ENCODE results near the gene SLIT1.
A peak's percentile ranks its signal among the peaks of the same experiment; 100 is the strongest.

SLIT1 gene

GRCh38 chr10:97060441-97061084, 125.2 kb downstream of the SLIT1 start:
- no peak for ATAC-seq
- no peak for TF ChIP-seq BACH2 (CRISPR knock-in tag; IDR thresholded peaks at IDR 0.05; ENCODE audit: borderline replicate concordance)
- TF ChIP-seq ZFP3 (CRISPR knock-in tag; IDR thresholded peaks at IDR 0.05): no peak
- no peak for TF ChIP-seq SNAI2 (CRISPR knock-in tag; IDR thresholded peaks at IDR 0.05)
- TF ChIP-seq PATZ1 (CRISPR knock-in tag; IDR thresholded peaks at IDR 0.05; ENCODE audit: borderline replicate concordance): no peak
- TF ChIP-seq ZNF70 (CRISPR knock-in tag; IDR thresholded peaks at IDR 0.05): no peak
- no peak for TF ChIP-seq GLIS3 (CRISPR knock-in tag; IDR thresholded peaks at IDR 0.05)
- TF ChIP-seq CSDC2 (CRISPR knock-in tag; IDR thresholded peaks at IDR 0.05): no peak
- TF ChIP-seq OSR1 (CRISPR knock-in tag; IDR thresholded peaks at IDR 0.05): no peak
- TF ChIP-seq ZNF565 (CRISPR knock-in tag; conservative IDR thresholded peaks at IDR 0.05; ENCODE audit: low read depth): no peak
- no peak for TF ChIP-seq ISL1 (CRISPR knock-in tag; IDR thresholded peaks at IDR 0.05)
- TF ChIP-seq ZNF8 (CRISPR knock-in tag; IDR thresholded peaks at IDR 0.05): no peak
- no peak for TF ChIP-seq TCF4 (CRISPR knock-in tag; IDR thresholded peaks at IDR 0.05; ENCODE audit: borderline replicate concordance)
- TF ChIP-seq POU6F1 (CRISPR knock-in tag; IDR thresholded peaks at IDR 0.05; ENCODE audit: borderline replicate concordance, low read depth): no peak
- TF ChIP-seq TOX (CRISPR knock-in tag; IDR thresholded peaks at IDR 0.05; ENCODE audit: borderline replicate concordance): no peak
- no peak for TF ChIP-seq PPARA (CRISPR knock-in tag; IDR thresholded peaks at IDR 0.05; ENCODE audit: borderline replicate concordance)
- TF ChIP-seq ZC3H10 (CRISPR knock-in tag; IDR thresholded peaks at IDR 0.05): no peak
- no peak for TF ChIP-seq CREB5 (CRISPR knock-in tag; IDR thresholded peaks at IDR 0.05; ENCODE audit: low read depth)

GRCh38 chr10:97059872-97060205, 125.9 kb downstream of the SLIT1 start:
- TF ChIP-seq POU6F1 (CRISPR knock-in tag; IDR thresholded peaks at IDR 0.05; ENCODE audit: borderline replicate concordance, low read depth): no peak
- TF ChIP-seq SNAI2 (CRISPR knock-in tag; IDR thresholded peaks at IDR 0.05): no peak
- TF ChIP-seq ZC3H10 (CRISPR knock-in tag; IDR thresholded peaks at IDR 0.05): no peak
- TF ChIP-seq ARNTL (CRISPR knock-in tag; IDR thresholded peaks at IDR 0.05; ENCODE audit: borderline replicate concordance, low read depth): no peak
- TF ChIP-seq BACH2 (CRISPR knock-in tag; IDR thresholded peaks at IDR 0.05; ENCODE audit: borderline replicate concordance): no peak
- no peak for TF ChIP-seq CREB5 (CRISPR knock-in tag; IDR thresholded peaks at IDR 0.05; ENCODE audit: low read depth)
- no peak for TF ChIP-seq PPARA (CRISPR knock-in tag; IDR thresholded peaks at IDR 0.05; ENCODE audit: borderline replicate concordance)
- TF ChIP-seq ZNF70 (CRISPR knock-in tag; IDR thresholded peaks at IDR 0.05): no peak
- TF ChIP-seq ZNF8 (CRISPR knock-in tag; IDR thresholded peaks at IDR 0.05): no peak

GRCh38 chr10:97059006-97059871, 126.5 kb downstream of the SLIT1 start:
- TF ChIP-seq BACH2 (CRISPR knock-in tag; IDR thresholded peaks at IDR 0.05; ENCODE audit: borderline replicate concordance): no peak
- no peak for TF ChIP-seq ZFP3 (CRISPR knock-in tag; IDR thresholded peaks at IDR 0.05)
- no peak for TF ChIP-seq ESRRG (CRISPR knock-in tag; IDR thresholded peaks at IDR 0.05)
- TF ChIP-seq CREB5 (CRISPR knock-in tag; IDR thresholded peaks at IDR 0.05; ENCODE audit: low read depth): no peak
- no peak for TF ChIP-seq SNAI2 (CRISPR knock-in tag; IDR thresholded peaks at IDR 0.05)
- no peak for TF ChIP-seq TSHZ2 (CRISPR knock-in tag; IDR thresholded peaks at IDR 0.05)
- no peak for TF ChIP-seq TCF4 (CRISPR knock-in tag; IDR thresholded peaks at IDR 0.05; ENCODE audit: borderline replicate concordance)
- no peak for TF ChIP-seq GLIS3 (CRISPR knock-in tag; IDR thresholded peaks at IDR 0.05)
- no peak for TF ChIP-seq ZNF565 (CRISPR knock-in tag; conservative IDR thresholded peaks at IDR 0.05; ENCODE audit: low read depth)
- TF ChIP-seq ZFP30 (CRISPR knock-in tag; IDR thresholded peaks at IDR 0.05): no peak
- no peak for TF ChIP-seq ISL1 (CRISPR knock-in tag; IDR thresholded peaks at IDR 0.05)
- peak; percentile 34; the same call in 1 of the 3 replicates for ATAC-seq

More at GRCh38 chr10:97059872-97060205, 125.9 kb downstream of the SLIT1 start:
- ATAC-seq: no peak
